RWPE1 (cell line): ENCODE data around the gene SOCS1.

Source experiments
- CTCF ChIA-PET: fragments of 350-600 bp; sonication (Branson Sonifier 250); formaldehyde crosslinking; extraction: SDS; loops from one replicate; lab custom pipeline; 2021; lab: Yijun Ruan, JAX
- POLR2A ChIA-PET: fragments of 400-600 bp; formaldehyde crosslinking; extraction: SDS; loops from one replicate; lab custom pipeline; 2020; ENCODE audit warnings: antibody characterized with exemption; ENCODE audit not compliant: low non-redundant PET; lab: Yijun Ruan, JAX
- DNase-seq: peaks from one replicate; pipeline ENCODE4 v3.0.0; 2012; ENCODE audit warnings: low spot score
- H3K27ac ChIP-seq: fragments of 450-650 bp; 2 replicates; pipeline ENCODE4 v1.5.1; 2017
- CTCF ChIP-seq: fragments of 450-650 bp; conservative IDR thresholded peaks from 2 replicates; pipeline ENCODE4 v1.5.1; 2017; ENCODE audit warnings: low read depth, mild to moderate bottlenecking

The SOCS1 gene

GRCh38 chr16:11271610-11272009 is 15.6 kb upstream of the SOCS1 start:
- ChIA-PET POLR2A (no interaction called here), CTCF (interaction anchor here (2.0 kb wide), 1 partner anchor 16 kb away, joined by 4 read pairs; the partner anchor contains the start of gene SOCS1)
- no peak for DNase-seq
- TF ChIP-seq CTCF: no peak
- H3K27ac ChIP-seq: no peak overlapping the region

- ChIA-PET POLR2A (no interaction called here), CTCF (interaction anchor here (2.0 kb wide), 1 partner anchor 15 kb away, joined by 4 read pairs; the partner anchor contains the start of gene SOCS1)
- DNase-seq: no peak
- no peak overlapping the region for H3K27ac ChIP-seq
- TF ChIP-seq CTCF: no peak
These were observed 14.7 kb upstream of the SOCS1 start for GRCh38 chr16:11270602-11271162.

- no peak within 1 kb of the TSS for H3K27ac ChIP-seq
- ChIA-PET POLR2A (no interaction called here), CTCF (interaction anchor here (0.6 to 1.7 kb wide), 3 partner anchors 13 to 1013 kb away, joined by 3 to 8 read pairs (median 3); partner anchors contain the start of gene SOCS1)
- no peak for DNase-seq
- TF ChIP-seq CTCF: no peak
These were observed 12.9 kb upstream of the SOCS1 start, which contains the start of gene TNP2 for GRCh38 chr16:11268921-11269375. Gene TNP2 (minus strand): TSS chr16:11269325. CDS start chr16:11269262, 63 bp downstream.

- POLR2A ChIA-PET: no interaction called here
- CTCF ChIA-PET: interaction anchor here (0.5 kb wide), 1 partner anchor 13 kb away, joined by 3 read pairs; no protein-coding TSS in a partner anchor
- no peak for TF ChIP-seq CTCF
- no peak overlapping the region for H3K27ac ChIP-seq
- no peak for DNase-seq
These were observed 9.1 kb upstream of the SOCS1 start for GRCh38 chr16:11265124-11265523.

- ChIA-PET POLR2A (no interaction called here), CTCF (no interaction called here)
- H3K27ac ChIP-seq: no peak overlapping the region
- TF ChIP-seq CTCF: no peak
- no peak for DNase-seq
These were observed 8.3 kb upstream of the SOCS1 start for GRCh38 chr16:11264155-11264832.

- POLR2A ChIA-PET: no interaction called here
- no peak for TF ChIP-seq CTCF
- CTCF ChIA-PET: no interaction called here
These were observed 7.7 kb upstream of the SOCS1 start for GRCh38 chr16:11263737-11264136.

More at GRCh38 chr16:11263737-11264136, 7.7 kb upstream of the SOCS1 start:
- H3K27ac ChIP-seq: no peak overlapping the region
- no peak for DNase-seq
